HG03196 (cell line): Measurements from ENCODE around the gene ATG7.
"Not testable (repeated sequence)": the region's sequence is repeated elsewhere in the genome, so short reads cannot be mapped to it uniquely, and the experiment has no call there.

ENCODE experiments used
- ATAC-seq: cut with Tn5 transposase; IDR thresholded peaks from one replicate; pipeline ENCODE4 v1.9.1; 2021; ENCODE audit not compliant: unreplicated experiment

Gene ATG7

DNA sequence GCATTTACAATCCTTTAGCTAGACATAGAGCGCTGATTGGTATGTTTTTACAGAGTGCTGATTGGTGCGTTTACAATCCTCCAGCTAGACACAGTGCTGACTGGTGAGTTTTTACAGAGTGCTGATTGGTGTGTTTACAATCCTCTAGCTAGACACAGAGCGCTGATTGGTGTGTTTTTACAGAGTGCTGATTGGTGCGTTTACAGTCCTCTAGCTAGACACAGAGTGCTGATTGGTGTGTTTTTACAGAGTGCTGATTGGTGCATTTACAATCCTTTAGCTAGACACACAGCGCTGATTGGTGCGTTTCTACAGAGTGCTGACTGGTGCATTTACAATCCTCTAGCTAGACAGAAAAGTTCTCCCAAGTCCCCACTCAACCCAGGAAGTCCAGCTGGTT lies 76.7 kb downstream of the ATG7 start:
- ATAC-seq = not testable (repeated sequence)

DNA sequence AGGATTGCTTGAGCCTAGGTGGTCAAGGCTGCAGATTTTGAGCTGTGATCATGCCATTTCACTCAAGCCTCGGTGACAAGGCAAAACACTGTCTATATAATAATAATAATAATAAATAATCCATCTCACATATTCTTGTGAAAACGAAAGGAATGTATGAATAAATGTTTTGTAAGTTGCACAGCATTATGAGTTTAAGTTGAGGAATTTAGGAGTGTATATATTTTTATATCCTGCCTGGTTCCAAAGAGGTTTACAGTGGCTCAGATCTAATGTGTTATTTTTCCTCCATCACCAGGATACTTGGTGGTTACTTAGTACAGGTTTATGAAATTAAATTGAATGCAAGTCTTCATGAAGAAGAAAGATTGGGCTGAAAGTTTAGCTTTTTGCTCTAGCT lies 77.2 kb downstream of the ATG7 start:
- ATAC-seq = no peak

DNA sequence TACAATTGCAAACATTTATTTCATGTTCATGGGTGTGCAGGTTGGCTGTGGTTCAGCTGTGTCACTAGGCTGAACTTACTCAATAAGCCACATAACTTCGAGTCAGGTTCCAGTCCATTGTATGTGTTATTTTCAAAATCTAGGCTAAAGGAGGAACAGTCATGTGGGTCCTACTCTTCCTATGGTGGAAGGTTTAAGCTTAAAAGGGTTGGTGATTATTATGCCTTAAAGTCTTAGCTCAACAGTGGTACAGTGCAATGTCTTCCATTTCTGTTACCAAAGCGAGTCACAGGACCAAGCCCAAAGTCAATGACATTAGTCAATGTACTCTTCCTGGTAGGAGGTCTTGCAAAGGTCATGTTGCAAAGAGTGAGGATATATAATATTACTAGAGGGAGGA lies 78.2 kb downstream of the ATG7 start:
- no peak for ATAC-seq

DNA sequence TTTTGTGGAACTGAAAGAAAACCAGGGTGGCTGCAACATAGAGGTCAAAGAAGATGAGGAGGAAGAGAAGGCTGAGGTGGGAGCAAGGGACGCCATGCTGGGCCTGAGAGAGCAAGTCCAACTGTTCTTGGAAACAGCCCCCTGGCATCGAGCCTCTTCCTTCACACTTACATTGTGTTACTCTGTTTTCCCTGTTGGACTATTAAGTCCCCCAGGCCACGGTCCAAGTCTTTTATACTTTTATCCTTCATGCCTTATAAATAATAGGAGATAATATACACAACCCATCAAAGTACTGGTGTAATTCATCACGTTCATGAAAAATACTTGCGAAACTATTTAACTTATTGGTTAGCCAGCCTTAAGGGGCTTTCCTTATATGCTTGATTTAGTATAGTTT lies 79.3 kb downstream of the ATG7 start:
- no peak for ATAC-seq

DNA sequence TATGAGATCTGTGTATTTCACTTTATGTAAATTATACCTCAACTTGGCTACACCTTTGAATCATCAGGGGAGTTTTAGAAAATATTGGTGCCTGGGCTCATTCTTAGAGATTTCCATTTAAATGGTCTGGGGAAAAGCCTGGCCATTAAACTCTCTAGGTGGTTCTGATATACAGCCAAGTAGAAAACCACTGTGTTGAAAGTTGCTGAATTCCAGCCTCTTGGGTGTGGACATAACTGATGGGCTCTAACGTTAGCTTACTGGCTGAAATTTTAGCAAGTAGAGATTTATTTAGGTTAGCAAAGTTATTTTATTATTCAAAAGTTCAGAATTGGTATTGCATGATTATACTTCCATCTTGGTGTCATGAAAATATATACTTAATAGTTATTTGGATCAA lies 84.1 kb downstream of the ATG7 start:
- ATAC-seq = no peak

DNA sequence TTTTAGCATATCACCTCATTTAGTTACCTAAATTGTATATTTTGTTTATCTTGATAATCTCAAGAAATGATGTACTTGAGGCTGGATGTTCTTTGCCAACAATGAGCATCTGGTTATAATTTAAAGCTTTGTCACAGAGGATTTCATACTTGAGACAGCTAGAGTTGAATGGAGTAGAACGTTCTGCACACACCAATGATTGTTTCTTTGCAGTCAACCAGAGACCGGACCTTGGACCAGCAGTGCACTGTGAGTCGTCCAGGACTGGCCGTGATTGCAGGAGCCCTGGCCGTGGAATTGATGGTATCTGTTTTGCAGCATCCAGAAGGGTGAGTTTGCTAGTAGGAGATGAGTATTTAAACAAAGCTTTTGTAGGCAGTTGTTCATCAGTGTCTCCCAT lies 90.4 kb downstream of the ATG7 start:
- no peak for ATAC-seq

DNA sequence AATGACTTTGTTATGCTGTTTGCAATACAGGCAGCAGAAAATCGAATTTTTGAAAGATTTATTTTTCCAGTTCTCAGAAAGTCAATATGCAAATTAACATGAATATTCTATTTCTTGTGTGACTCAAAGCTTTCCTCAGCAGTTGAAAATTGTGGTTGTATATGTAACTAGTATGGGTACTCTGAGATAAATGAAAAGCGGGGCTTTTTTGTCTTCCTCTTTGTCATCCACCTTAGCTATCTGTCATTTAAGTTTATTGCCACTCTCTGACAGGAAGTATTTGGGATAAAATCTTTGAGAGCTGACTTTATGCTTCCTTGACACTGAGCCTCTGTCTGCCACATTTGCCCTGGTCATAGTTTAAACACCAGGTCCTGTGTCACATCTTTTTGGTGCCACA lies 91.5 kb downstream of the ATG7 start:
- ATAC-seq = no peak

DNA sequence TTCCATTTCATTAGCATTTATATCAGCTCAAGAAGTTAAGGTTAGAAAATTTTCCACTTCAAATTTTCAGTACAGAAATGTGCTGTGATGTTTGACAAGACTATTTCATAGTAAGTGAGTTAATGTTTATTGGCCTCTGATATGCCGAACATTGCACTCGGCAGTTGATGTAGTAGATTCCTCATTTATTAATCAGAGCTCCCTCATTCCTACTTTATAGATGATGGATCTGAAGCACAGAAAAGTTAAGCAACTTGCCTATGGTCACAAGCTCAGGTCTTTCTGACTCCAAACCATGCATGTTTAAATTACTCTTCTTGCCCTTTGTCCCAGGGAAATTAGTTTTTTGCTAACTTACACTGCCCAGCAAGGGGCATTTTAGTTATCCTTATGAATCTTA lies 92.0 kb downstream of the ATG7 start:
- ATAC-seq = no peak

DNA sequence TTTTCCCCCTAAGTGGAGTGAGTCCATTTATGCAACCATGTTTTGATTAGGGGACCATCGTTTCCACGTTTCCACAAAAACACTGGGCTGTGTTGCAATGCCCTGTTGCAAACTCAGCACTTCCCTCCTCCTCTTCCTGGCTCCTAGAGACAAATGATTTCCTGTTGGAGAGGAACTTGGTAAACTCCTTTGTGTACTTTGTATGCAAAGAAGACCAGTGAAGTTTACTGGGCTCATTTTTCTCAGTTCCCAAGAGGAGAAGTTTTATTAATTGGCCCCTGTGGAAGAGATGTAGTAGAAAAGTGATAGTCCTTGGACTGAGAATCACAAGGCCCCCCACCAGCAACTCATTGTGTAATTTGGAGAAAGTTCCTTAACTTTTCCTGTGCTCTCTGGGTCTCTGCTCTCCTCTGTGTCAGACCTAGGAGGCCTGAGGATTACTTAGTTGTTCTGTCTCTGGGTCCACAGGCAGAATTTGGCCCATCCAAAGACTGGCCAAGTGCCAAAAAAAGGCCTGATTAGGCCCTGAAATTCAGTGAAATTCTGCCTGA lies 95.0 kb downstream of the ATG7 start:
- no peak for ATAC-seq

DNA sequence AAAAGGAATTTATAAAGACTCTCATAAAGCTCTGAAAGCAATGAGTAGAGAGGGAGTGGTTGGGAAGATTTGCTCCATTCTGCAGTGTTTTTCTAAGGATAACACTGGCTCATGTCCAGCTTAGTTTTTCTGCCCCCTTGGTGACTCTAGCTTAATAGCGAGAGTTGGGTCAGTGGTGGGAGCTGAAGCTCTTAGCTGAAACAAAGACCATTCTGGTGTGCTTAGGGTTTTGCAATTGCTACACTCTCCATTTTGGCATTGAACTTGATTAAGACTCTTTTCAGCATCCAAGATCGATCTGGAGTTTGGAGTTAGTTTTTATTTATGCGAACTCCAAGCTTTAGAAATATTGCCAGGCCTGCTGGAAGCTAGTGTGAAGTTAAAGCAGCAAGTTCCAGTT lies 98.0 kb downstream of the ATG7 start:
- no peak for ATAC-seq

DNA sequence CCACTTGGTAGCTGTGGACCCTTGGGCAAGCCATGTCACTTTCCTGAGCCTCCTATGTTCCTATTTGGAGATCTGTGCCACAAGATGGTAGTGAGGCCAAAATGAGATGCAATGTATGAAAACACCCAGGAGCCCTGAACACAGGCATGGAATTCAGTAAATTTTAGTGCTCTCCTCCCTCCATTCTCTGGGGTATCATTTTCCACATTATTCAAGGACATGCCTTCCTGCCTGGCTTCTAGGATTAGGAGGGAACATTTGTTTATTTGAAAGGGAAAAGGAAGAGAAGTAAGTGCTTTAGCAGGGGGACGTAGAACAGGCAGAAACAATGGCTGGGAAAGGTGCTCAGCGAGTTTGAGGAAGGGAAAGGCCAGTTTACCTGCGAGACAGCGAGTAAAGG lies 98.8 kb downstream of the ATG7 start:
- ATAC-seq = no peak

DNA sequence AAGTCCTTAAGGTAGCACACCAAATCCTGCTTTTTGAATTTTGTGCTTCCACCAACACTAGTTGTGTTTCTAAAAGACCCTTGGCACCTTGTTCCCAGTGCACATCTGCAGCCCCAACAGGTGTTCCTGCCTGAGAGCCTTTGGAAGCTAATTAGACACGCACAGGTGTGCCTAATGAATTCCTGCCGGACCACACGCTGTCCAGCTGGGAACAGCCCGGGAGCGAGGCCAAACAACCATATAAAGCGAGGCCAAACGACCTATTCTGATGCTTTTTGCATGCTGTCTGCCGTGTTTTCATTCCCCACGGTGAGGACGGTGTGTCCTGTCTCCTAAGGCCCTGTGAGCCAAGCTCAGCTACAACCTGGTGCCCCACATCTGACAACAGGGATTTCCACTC lies 99.5 kb downstream of the ATG7 start:
- ATAC-seq = no peak

DNA sequence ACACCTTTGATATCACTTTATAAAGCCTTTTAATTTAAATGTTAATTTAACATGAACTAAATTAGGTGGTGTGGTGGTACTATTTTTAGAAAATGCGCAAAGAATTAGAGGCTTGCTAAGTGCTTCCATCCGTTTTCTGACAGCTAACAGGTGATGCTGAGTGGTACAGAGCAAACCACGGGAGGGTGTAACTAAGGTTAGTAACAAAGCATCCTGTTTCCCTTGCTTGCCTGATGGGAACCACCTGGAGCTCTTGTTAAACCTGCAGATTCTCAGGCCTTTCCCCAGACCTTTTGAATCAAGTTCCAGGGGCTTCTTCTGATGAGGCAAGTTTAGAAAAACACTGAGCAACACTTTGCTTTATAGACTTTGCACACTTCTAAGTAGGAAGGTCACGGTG lies 101.0 kb downstream of the ATG7 start:
- ATAC-seq = no peak

DNA sequence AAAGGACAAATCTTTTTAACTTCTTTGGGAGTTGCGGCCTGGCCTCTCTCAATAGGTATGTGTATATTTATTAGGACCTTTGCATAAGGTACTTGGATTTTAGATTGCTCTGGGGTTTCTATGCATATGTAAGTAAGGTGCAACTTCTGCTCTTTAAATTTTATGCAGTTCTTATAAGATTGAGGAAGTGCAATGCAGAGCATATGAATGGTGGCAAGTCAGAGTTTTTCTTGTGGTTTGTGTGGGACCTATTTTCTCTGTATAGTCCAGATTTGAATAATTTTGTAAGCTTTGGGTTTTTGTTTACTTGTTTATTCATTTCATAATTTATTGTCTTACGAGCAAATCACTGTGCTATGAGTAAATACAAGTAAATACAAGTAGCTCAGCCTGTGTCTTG lies 101.5 kb downstream of the ATG7 start:
- no peak for ATAC-seq

DNA sequence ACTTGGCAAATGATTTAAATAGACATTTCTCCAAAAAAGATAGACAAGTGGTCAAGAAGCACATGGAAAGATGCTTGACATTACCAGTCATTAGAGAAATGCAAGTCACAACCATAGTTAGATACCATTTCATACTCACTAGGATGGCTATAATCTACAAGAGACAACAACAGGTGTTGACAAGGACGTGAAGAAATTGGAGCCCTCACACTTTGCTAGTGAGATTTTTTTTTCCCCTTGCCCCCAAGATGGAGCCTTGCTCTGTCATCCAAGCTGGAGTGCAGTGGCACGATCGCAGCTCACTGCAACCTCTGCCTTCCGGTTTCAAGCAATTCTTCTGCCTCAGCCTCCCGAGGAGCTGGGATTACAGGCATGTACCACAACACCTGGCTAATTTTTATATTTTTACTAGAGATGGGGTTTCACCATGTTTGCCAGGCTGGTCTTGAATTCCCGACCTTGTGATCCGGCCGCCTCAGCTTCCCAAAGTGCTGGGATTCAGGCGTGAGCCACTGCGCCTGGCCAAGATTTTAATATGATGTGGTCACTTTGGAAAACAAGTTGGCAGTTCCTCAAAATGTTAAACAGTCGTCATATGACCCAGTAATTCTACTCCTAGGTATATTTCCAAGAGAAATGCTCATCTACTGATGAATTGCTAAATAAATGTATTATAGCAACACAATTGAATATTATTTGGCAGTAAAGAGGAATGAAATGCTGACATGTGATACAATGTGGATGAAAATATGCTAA lies 103.3 kb downstream of the ATG7 start:
- no peak for ATAC-seq

DNA sequence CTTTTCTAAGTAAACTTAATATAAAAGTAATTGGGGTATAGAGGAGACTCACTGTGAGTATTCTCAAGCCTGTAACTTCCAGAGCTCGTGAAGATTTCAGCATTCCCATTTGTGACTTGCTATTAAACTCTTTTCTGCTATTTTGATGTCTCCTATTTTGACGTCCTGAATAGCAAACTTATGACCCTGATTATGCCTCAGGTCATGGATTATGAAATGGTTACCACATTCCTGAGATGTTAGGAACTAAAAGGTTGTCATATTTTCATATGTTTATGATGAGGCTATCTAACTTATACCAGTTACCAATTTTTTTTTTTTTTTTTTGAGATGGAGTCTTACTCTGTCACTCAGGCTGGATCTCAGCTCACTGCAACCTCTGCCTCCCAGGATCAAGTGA lies 105.5 kb downstream of the ATG7 start:
- no peak for ATAC-seq

DNA sequence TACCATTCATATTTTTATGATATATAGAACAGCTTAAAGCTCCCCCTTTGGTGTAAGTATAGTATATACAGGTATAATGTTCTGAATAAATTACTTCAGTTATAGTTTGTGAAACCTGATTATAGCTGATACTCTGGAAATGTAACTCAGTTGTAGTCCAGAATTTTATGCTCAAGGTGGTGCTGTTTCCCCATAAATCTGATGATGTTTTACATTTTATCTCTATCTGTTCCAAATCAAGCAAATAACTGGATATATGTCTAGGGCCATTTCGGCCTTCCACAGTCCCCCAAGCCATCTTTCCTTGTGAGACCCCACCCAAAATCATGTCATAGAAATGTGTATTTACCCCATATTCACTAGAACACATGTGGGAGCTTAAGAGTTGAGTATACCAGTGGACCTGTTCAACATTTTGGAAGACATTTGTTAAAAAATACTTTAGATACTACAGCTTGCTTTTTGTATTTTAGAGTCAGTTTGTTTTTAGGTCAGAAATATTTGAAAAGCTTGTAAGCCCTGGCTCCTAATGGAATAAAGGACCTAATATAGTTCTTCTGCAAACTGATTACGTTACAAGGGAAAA lies 107.1 kb downstream of the ATG7 start:
- ATAC-seq = no peak

DNA sequence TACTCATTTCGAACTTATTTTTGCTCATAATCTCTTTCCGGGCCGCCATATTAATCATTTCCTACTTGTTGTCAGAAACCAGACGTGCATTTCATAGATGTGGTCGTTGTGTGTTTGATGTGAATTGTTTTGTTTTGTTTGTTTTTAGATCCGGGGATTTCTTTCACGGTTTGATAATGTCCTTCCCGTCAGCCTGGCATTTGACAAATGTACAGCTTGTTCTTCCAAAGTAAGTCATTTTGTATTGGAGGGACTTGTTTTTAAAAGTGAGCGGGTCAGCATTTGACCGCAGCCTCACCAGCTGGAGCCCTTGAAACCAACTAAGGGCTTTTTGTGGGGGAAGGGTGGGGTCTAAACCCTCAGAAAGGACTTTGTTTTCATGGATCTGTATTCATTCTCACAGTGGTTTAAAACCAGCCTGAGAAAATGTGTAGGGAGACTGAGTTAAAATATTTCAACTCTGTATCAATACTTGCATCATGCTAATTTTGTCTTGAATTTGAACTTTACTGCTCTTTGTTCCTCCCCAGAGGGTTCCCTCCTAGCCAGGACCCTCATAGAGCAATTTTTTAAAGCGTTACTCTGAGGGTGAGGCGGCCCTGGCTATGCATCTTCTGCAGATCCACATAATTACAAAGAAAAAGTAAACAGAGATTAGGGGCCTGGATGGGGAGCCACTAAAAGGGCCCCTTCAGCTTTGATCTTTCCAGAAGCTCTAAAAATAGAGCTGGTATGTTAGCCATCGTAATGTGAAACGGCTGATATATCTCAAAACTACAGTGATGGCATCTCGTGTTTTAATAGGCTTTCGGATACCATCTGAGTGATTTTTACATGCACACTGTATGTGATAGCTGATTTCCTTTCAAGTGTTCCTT lies 107.9 kb downstream of the ATG7 start:
- ATAC-seq = no peak

DNA sequence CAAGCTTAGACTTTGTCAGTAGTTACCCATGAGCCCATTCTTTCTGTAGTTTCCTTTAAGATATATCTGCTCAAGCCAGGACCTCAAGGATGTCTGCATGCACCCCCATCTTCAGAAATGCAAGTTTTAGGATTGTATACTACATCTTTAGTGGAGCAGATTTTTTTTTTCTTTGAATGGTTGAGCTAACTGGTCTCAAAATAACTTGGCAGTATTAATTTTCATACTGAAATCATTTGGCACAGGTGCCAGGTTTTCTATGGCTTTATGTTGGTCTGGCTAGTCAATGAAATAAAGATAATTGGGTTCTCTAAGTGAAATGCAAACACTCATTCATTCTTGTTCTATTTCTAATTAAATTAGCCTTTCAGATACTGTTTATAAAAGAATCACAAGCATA lies 108.9 kb downstream of the ATG7 start:
- ATAC-seq = no peak

DNA sequence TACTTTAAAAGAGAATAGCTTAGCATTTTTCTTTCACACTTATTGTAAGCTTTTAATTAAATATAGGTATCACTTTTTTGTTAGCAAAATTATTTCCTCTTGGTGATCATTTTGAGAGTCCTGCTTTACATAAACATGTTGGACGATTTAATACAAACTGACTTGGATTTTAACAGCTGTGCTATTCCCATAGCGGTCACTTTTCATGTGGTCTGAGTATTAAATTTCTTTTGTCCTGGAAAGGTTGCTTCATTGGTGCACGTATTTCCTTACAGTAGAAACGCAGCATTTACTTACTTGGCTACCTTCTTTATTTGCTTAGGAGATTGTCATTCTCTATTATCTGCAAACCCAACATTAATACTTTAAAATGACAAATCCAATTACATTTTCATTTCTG lies 109.4 kb downstream of the ATG7 start:
- no peak for ATAC-seq

DNA sequence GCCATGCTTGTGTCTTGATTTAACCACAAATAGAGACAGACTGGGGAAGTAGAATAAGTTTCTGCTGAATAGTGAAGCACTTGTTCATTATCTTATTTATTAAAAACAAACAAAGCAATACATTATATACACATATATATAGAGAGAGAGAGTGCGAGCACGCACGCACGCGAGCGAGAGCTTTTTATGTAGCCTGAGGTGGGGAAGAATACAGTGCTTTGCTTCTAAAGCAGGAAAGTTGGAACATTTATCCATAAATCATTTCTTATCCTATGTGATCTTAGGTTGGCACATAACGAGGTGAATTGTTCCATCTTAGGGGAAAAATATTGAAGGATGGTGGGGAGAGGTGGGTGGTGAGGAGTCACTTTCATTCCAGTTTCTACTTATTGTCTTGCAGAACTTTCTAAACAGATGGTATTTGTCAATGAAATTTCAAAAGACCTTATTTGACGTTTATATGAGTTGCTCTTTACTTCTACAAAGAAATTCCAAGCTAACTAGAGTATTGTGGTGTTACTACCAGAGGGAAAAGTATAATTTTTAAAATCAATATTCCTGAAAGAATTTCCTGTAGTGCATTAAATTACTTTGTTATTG lies 110.0 kb downstream of the ATG7 start:
- ATAC-seq = no peak
